Ovary (tissue), 9 donors: ENCODE measurements around the gene RGS7. TPM values are rescaled to one million over a fixed set of nuclear protein-coding genes. Genes with fewer than 3 reads are reported as not detected.
"Not testable (repeated sequence)": the region's sequence is repeated elsewhere in the genome, so short reads cannot be mapped to it uniquely, and the experiment has no call there.

Experiments used
- DNase-seq, 5 donors: peaks; one replicate each; pipeline ENCODE4 v3.0.0-alpha.2; 2019 to 2020
- H3K27ac ChIP-seq, 2 donors: fragments of 200-600 bp; one replicate each; pipeline versions ENCODE4 v1.5.1 to v1.8.0; 2019 to 2022
- H3K27me3 ChIP-seq: fragments of 200-600 bp; one replicate; pipeline ENCODE4 v1.8.0; 2022
- H3K36me3 ChIP-seq: fragments of 200-600 bp; sonication (generic); one replicate; pipeline ENCODE4 v1.5.1; 2019
- H3K4me1 ChIP-seq: one replicate; pipeline ENCODE4 v1.8.1; 2013; ENCODE audit warnings: mild to moderate bottlenecking, moderate library complexity; ENCODE audit not compliant: insufficient read depth
- H3K4me3 ChIP-seq: fragments of 200-600 bp; sonication (generic); one replicate; pipeline ENCODE4 v1.5.1; 2017
- H3K9me3 ChIP-seq, 2 donors: fragments of 200-600 bp in 1 of 2; sonication (generic) in 1 of 2; one replicate each; pipeline versions ENCODE4 v1.5.1 to v1.8.1; 2013 to 2019; ENCODE audit warnings: mild to moderate bottlenecking in 1 of 2, moderate library complexity in 1 of 2
- EP300 ChIP-seq: sonication (generic); formaldehyde crosslinking; IDR thresholded peaks from one replicate; pipeline ENCODE4 v1.6.1; 2017; ENCODE audit warnings: antibody characterized with exemption
- POLR2A ChIP-seq: fragments of 450-650 bp; IDR thresholded peaks from one replicate; pipeline ENCODE4 v1.6.1; 2017; ENCODE audit warnings: antibody characterized with exemption, mild to moderate bottlenecking, moderate library complexity
- WGBS, 3 donors: extraction: QIAGEN DNeasy Blood & Tissue Kit in 1 of 3; methylation state at CpG; one replicate each; pipeline versions ENCODE4 v1.1.5 to v1.1.7; 2013 to 2017; 5-methylcytosine and 5-hydroxymethylcytosine counted together
- intact Hi-C, 4 donors: fragments of 100-400 bp; cut with DNase I; formaldehyde crosslinking; loops; one replicate each; pipeline versions ENCODE4 v1.11.0 to v1.15.1; 2022 to 2023
- polyA plus RNA-seq, 2 donors: library from polyadenylated mRNA; stranded (reverse); fragments of 200-250 nt in 1 of 2; fragments of 350-450 nt in 1 of 2; fragmentation: Illumina TruSeq in 1 of 2; extraction: RNeasy Lipid Tissue Mini Kit (QIAGEN cat#74804) in 1 of 2; gene quantifications; one replicate each; pipeline ENCODE4 v1.2.3, GENCODE V29; 2013 to 2014
- total RNA-seq, 7 donors: library from RNA; depleted of rRNA in 2 of 7; stranded (reverse); fragments of >200 nt in 2 of 7; fragmentation: NEBNext Ultra II Directional in 3 of 7; extraction: Animal tissue kit (Norgen Biotek cat#: 25700) in 3 of 7; gene quantifications; one replicate each; pipeline versions ENCODE4 v1.1.0 to v1.2.4, GENCODE V29; 2016 to 2023
- TF ChIP-seq, protein P1 (sequence below), 3 donors: fragments of 450-650 bp in 2 of 3; fragments of 200-600 bp in 1 of 3; IDR thresholded peaks; one replicate each; pipeline versions ENCODE4 v1.5.1 to v1.8.0; 2016 to 2022; ENCODE audit warnings: antibody characterized with exemption in 3 of 3, mild to moderate bottlenecking in 1 of 3
- donor health status: DM: no; HTN: no; CAD: no; lungs with moderate emphysema.
- donor health status: DM: no; HTN: no; CAD: no.
- donor health status: Bipolar disorder and iron deficiency.
- donor health status: DM: yes; HTN: yes; CAD: no.
- donor health status: DM: no; HTN: no; CAD: no.
- donor health status: DM: yes; HTN: yes; CAD: no.

The RGS7 gene
- total and polyA plus RNA-seq, 9 donors: 0.10 to 1.00 (median 0.37) TPM; not detected in 1

DNA sequence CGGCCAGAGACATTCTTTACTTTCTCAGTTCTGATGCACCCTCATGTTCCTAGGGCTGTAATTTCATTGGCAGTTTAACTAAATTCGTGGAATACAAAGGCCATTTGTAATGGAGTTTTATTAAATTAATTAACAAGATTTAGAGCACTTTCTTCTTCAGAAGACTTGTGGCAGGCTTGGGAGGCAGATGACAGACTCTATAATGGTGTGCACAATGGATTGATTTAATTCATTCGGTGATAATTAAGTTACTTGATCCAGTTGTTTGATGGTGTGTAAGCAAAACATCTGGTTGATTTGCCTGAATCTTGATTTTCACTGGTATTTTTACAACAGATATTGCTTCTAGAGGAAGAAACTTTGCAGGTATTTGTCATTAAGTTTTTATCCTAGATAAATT is 383.1 kb downstream of the RGS7 start:
- Histone ChIP-seq H3K36me3 (no peaks in the 10 kb centered on the region), H3K4me1 (no peaks in the 10 kb centered on the region), H3K9me3 (no peaks in the 10 kb centered on the region), H3K27me3 (no peaks in the 10 kb centered on the region), H3K4me3 (no peak overlapping the region), H3K27ac (no peak overlapping the region)
- TF ChIP-seq, protein P1, sequence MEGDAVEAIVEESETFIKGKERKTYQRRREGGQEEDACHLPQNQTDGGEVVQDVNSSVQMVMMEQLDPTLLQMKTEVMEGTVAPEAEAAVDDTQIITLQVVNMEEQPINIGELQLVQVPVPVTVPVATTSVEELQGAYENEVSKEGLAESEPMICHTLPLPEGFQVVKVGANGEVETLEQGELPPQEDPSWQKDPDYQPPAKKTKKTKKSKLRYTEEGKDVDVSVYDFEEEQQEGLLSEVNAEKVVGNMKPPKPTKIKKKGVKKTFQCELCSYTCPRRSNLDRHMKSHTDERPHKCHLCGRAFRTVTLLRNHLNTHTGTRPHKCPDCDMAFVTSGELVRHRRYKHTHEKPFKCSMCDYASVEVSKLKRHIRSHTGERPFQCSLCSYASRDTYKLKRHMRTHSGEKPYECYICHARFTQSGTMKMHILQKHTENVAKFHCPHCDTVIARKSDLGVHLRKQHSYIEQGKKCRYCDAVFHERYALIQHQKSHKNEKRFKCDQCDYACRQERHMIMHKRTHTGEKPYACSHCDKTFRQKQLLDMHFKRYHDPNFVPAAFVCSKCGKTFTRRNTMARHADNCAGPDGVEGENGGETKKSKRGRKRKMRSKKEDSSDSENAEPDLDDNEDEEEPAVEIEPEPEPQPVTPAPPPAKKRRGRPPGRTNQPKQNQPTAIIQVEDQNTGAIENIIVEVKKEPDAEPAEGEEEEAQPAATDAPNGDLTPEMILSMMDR (IDR thresholded peaks at IDR 0.05): no peak
- no peak for TF ChIP-seq POLR2A
- no peak for TF ChIP-seq EP300
- intact Hi-C loops: no loop called here
- WGBS, 3 donors: 79 to 91% (median 85%) methylated on average over 3 of the region's 3 CpGs
- no peak for DNase-seq

DNA sequence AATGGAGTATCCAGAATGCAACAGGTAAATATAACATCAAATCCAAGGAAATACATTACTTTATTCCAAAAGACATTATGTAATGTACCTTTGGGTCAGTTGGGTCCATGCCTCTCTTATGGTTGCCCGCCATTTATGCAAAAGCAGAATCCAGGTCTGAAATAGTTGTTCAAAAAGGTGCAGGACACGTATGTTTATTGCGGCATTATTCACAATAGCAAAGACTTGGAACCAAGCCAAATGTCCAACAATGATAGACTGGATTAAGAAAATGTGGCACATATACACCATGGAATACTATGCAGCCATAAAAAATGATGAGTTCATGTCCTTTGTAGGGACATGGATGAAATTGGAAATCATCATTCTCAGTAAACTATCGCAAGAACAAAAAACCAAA is 384.9 kb downstream of the RGS7 start:
- DNase-seq, H3K4me1 ChIP-seq, H3K27ac ChIP-seq, H3K4me3 ChIP-seq, intact Hi-C loops, H3K9me3 ChIP-seq, H3K27me3 ChIP-seq, H3K36me3 ChIP-seq: not testable (repeated sequence)
- WGBS, 3 donors: 94 to 96% (median 95%) methylated on average over 3 to 4 of the region's 4 CpGs

DNA sequence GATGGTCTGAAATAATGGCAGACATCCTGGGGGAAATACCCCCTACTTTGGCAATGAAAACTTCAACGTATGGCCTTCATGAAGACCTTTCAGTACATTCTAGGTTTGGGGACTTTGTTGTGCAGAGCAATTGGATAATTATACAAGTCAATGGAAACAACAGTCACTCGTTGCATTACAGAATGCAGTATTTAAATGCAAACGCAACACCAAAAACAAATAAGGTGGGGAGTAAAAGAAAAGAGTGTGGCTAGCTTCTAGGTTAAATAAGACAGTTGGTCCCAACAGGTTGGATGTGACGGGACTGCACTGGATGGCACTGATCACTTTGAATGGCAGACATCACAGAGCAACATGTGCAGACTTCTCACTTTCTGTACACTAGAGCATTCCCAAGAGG is 386.8 kb downstream of the RGS7 start:
- H3K27me3 ChIP-seq: no peaks in the 10 kb centered on the region
- no peaks in the 10 kb centered on the region for H3K36me3 ChIP-seq
- no peaks in the 10 kb centered on the region for H3K9me3 ChIP-seq
- 75 to 83% (median 80%) methylated on average over 4 of the region's 4 CpGs for WGBS, 3 donors
- H3K4me1 ChIP-seq: no peaks in the 10 kb centered on the region
- intact Hi-C loops: no loop called here
- no peak overlapping the region for H3K4me3 ChIP-seq
- TF ChIP-seq EP300 (no peak), POLR2A (no peak)
- TF ChIP-seq, protein P1 (IDR thresholded peaks at IDR 0.05): no peak
- no peak overlapping the region for H3K27ac ChIP-seq
- no peak for DNase-seq

DNA sequence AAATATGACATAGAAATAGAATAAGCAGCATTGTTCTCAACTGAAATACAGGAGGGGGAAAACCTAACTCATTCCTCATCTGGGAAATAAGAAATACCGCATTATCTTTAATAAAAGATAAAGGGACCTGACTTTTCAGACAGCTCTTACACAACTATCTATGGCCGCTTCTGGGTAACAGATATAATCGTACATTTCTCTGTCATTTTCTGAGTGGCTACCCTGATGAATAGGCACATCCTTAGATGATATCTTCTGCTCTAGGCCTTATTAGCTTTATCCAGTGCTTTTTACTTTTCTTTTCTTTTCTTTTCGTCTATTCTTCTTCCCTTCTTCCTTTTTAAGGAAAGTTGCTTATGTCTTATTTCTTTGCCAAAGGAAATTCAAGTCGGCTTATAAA is 388.1 kb downstream of the RGS7 start:
- H3K36me3 ChIP-seq: no peaks in the 10 kb centered on the region
- no peak for DNase-seq
- no peaks in the 10 kb centered on the region for H3K4me1 ChIP-seq
- intact Hi-C loops: no loop called here
- no peaks in the 10 kb centered on the region for H3K27me3 ChIP-seq
- TF ChIP-seq POLR2A (no peak), EP300 (no peak)
- TF ChIP-seq, protein P1 (IDR thresholded peaks at IDR 0.05): no peak
- 80 to 85% (median 82%) methylated on average over 5 of the region's 5 CpGs for WGBS, 3 donors
- no peaks in the 10 kb centered on the region for H3K9me3 ChIP-seq
- no peak overlapping the region for H3K4me3 ChIP-seq
- H3K27ac ChIP-seq: no peak overlapping the region

DNA sequence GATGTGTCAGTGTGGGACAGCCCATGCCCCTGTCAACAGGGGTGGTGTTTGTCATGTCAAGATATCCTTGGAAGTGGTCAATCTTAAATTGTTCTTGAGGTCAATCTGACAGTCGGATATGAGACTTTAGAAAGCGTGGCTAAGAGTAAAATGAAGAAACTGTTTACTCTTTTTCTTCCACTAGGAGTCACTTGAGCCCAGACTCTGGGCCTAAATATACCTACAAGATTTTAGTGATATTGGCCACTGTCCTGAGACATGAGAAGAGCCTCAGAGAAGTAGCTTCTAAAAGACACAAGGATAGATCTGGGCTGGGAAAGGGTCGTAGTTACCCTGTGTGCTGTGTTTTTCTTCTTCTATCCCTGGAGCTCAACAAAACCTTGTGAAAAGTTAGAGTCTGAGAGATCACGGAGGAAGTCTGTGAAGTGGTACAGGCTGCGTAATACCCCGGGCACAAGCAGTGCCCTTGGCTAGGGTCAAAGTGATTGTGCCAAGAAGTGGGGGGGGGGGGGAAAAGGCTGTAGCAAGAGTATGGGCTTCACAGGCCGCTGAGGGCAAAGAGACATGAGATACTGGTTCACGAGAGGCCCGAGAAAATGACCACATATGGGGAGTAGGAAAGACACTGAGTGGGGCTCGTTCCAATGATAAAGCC is 389.8 kb downstream of the RGS7 start:
- TF ChIP-seq POLR2A (no peak), EP300 (no peak)
- TF ChIP-seq, protein P1 (IDR thresholded peaks at IDR 0.05): no peak

More for the DNA sequence above, 389.8 kb downstream of the RGS7 start:
- Histone ChIP-seq H3K27me3 (no peaks in the 10 kb centered on the region), H3K9me3 (no peaks in the 10 kb centered on the region), H3K36me3 (no peaks in the 10 kb centered on the region), H3K4me1 (no peaks in the 10 kb centered on the region), H3K27ac (no peak overlapping the region), H3K4me3 (no peak overlapping the region)
- intact Hi-C loops: no loop called here
- no peak for DNase-seq
- WGBS, 3 donors: 85 to 92% (median 91%) methylated on average over 10 of the region's 10 CpGs
